Testis (tissue), 3 donors: ENCODE results near the gene CNFN. TPM values are rescaled to one million over a fixed set of nuclear protein-coding genes. Genes with fewer than 3 reads are reported as not detected.

Experiments
- DNase-seq: peaks from one replicate; pipeline ENCODE4 v3.0.0-alpha.2; 2019
- H3K27ac ChIP-seq, 2 donors: fragments of 200-600 bp; sonication (generic); one replicate each; pipeline ENCODE4 v1.5.1; 2019
- H3K27me3 ChIP-seq: fragments of 200-600 bp; sonication (generic); one replicate; pipeline ENCODE4 v1.5.1; 2019
- H3K36me3 ChIP-seq: fragments of 200-600 bp; sonication (generic); one replicate; pipeline ENCODE4 v1.5.1; 2017; ENCODE audit warnings: low read depth; ENCODE audit errors: missing control alignments
- H3K4me1 ChIP-seq: fragments of 200-600 bp; sonication (generic); one replicate; pipeline ENCODE4 v1.5.1; 2019
- H3K4me3 ChIP-seq, 2 donors: fragments of 200-600 bp; sonication (generic); one replicate each; pipeline ENCODE4 v1.5.1; 2017 to 2019
- H3K9me3 ChIP-seq: fragments of 200-600 bp; sonication (generic); one replicate; pipeline ENCODE4 v1.5.1; 2017
- CTCF ChIP-seq, 3 experiments: fragments of 450-650 bp in 2 of 3; fragments of 200-600 bp in 1 of 3; sonication (generic) in 1 of 3; IDR thresholded peaks; one replicate each; pipeline ENCODE4 v1.5.1; 2016 to 2019; ENCODE audit warnings: antibody characterized with exemption in 3 of 3, mild to moderate bottlenecking in 2 of 3, moderate library complexity in 1 of 3
- POLR2A ChIP-seq: fragments of 450-650 bp; IDR thresholded peaks from one replicate; pipeline ENCODE4 v1.6.1; 2017; ENCODE audit warnings: antibody characterized with exemption, mild to moderate bottlenecking, moderate library complexity
- WGBS, 2 donors: methylation state at CpG; one replicate each; pipeline ENCODE4 v1.1.5; 2018; 5-methylcytosine and 5-hydroxymethylcytosine counted together
- intact Hi-C: fragments of 100-400 bp; cut with DNase I; formaldehyde crosslinking; loops from one replicate; pipeline ENCODE4 v1.15.1; 2023; ENCODE audit warnings: low total_unique reads
- polyA plus RNA-seq: library from polyadenylated mRNA; stranded (reverse); fragments of 350-450 nt; fragmentation: Illumina TruSeq; extraction: RNeasy Lipid Tissue Mini Kit (QIAGEN cat#74804); gene quantifications from one replicate; pipeline ENCODE4 v1.2.3, GENCODE V29; 2014; ENCODE audit warnings: low read depth, low replicate concordance; ENCODE audit not compliant: insufficient read depth
- total RNA-seq, 2 donors: library from RNA; depleted of rRNA; stranded (reverse); fragments of >200 nt; gene quantifications; one replicate each; pipeline ENCODE4 v1.2.3, GENCODE V29; 2016

Gene CNFN
- total and polyA plus RNA-seq, 3 donors from 2014 or later = 1.9 to 5.0 (median 2.2) TPM

- H3K36me3 ChIP-seq = no peaks in the 10 kb centered on the region
- intact Hi-C loops = no loop called here
- WGBS, 2 donors = 75 to 81% methylated on average over 17 of the region's 17 CpGs
- no peak overlapping the region for H3K4me3 ChIP-seq
- TF ChIP-seq CTCF (IDR thresholded peaks at IDR 0.05) = no peak
- no peak for TF ChIP-seq POLR2A
- no peak overlapping the region for H3K27ac ChIP-seq
- no peak for DNase-seq
- no peaks in the 10 kb centered on the region for H3K4me1 ChIP-seq
- no peaks in the 10 kb centered on the region for H3K27me3 ChIP-seq
- no peaks in the 10 kb centered on the region for H3K9me3 ChIP-seq
These were observed 11.6 kb downstream of the CNFN start for GRCh38 chr19:42378225-42379215.

GRCh38 chr19:42376177-42376555 lies 13.9 kb downstream of the CNFN start:
- Histone ChIP-seq H3K36me3 (no peaks in the 10 kb centered on the region), H3K4me3 (no peak overlapping the region), H3K9me3 (no peaks in the 10 kb centered on the region), H3K27me3 (no peaks in the 10 kb centered on the region), H3K4me1 (no peaks in the 10 kb centered on the region), H3K27ac (no peak overlapping the region)
- intact Hi-C loops = no loop called here
- TF ChIP-seq CTCF (IDR thresholded peaks at IDR 0.05) (no peak), POLR2A (no peak)
- DNase-seq = no peak
- 90 to 95% methylated on average over 9 to 15 of the region's 17 CpGs for WGBS, 2 donors

GRCh38 chr19:42375415-42376176 lies 14.5 kb downstream of the CNFN start:
- intact Hi-C loops = no loop called here

GRCh38 chr19:42374826-42375376 lies 15.2 kb downstream of the CNFN start:
- intact Hi-C loops = no loop called here
- no peak for DNase-seq
- Histone ChIP-seq H3K27me3 (no peaks in the 10 kb centered on the region), H3K36me3 (no peaks in the 10 kb centered on the region), H3K4me1 (no peaks in the 10 kb centered on the region), H3K4me3 (no peak overlapping the region), H3K27ac (no peak overlapping the region), H3K9me3 (no peaks in the 10 kb centered on the region)
- 79 to 96% methylated on average over 6 to 11 of the region's 11 CpGs for WGBS, 2 donors
- TF ChIP-seq POLR2A = no peak
- no peak for TF ChIP-seq CTCF (IDR thresholded peaks at IDR 0.05)

More at GRCh38 chr19:42375415-42376176, 14.5 kb downstream of the CNFN start:
- no peaks in the 10 kb centered on the region for H3K36me3 ChIP-seq
- H3K4me1 ChIP-seq = no peaks in the 10 kb centered on the region
- H3K4me3 ChIP-seq = no peak overlapping the region
- DNase-seq = no peak
- no peaks in the 10 kb centered on the region for H3K27me3 ChIP-seq
- 92 to 94% methylated on average over 46 to 54 of the region's 54 CpGs for WGBS, 2 donors
- H3K27ac ChIP-seq = no peak overlapping the region
- TF ChIP-seq CTCF (IDR thresholded peaks at IDR 0.05) (no peak), POLR2A (no peak)
- no peaks in the 10 kb centered on the region for H3K9me3 ChIP-seq
